ENCODE results near the gene GPR107.

The GPR107 gene

DNA sequence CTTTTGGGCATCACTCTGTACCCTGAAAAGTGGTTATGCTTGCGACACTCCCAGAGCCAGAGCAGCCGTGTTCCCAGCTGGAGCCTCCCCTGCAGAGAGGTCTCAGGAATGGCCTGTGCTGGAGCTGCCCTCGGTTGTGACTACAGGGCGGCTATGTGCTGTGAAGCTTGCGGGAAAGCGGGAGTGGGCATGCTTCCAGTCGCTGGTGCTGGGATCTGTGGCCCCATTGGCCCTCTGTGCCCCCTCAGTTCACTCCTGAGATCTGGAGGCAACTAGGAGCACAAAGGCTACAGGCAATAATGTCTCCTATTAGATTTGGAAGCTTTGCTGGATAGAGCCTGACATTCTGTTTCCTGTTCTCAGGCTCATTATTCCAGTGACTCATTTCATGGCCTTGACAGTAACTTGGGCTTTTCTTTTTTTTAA, 56.9 kb downstream of the GPR107 start:
- no peak for DNase-seq (ENCODE audit: low read depth)

DNA sequence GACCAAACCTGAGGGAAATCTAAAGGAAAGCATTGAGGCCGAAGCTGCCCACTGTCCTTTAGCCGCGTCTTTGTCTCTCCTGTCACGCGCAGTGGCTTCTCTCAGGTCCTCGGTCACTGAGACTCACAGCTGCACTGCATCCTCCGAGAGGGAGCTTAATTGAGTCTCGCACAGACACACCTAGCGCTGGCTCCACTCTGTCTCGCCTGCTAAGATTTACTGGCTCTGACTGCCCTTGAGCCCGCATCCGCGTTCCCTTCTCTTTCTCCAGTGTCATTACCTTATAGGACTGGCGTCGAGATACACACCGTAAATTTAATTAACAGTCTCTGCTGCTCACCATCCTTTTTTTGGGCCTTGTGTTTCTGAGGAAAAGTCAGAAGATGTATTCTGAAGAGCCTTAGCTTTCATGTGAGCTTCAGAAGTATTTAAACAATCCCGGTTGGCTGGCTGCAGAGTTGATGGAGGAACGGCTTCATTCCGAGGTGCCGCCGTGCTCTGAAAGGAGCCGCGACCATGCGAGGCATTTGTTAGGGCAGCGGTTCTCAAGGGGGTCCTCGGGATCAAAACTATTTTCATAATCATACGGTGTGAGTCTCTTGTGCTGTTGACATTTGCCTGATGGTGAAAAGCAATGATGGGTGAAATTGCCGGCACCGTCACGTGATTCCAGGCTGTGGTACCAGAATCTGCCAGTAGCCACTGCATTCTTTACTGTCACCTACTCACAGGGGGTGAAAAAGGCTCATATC, 58.3 kb downstream of the GPR107 start:
- no peak for DNase-seq (ENCODE audit: low read depth)

DNA sequence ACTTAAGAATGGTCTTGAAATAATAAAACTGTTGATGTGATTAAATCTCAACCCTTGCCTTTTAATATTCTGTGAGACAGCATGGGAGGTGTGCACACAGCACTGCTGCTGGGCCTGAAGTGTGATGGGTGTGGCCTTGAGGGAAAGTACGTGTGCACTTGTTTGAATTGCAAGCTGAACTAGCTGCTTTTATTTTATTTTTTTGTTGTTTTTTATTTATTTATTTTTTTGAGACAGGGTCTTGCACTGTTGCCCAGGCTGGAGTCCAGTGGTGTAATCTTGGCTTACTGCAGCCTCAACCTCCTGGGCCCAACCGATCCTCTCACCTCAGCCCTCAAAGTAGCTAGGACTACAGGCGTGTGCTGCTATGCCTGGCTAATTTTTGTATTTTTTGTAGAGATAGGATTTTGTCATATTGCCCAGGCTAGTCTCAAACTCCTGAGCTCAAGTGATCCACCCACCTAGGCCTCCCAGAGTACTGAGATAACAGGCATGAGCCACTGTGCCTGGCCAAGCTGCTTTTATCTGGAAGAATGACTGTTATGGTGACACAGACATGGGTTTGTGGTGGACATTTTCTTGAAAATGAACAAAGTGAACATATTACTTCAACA, 58.9 kb downstream of the GPR107 start:
- DNase-seq (ENCODE audit: low read depth), result no peak

DNA sequence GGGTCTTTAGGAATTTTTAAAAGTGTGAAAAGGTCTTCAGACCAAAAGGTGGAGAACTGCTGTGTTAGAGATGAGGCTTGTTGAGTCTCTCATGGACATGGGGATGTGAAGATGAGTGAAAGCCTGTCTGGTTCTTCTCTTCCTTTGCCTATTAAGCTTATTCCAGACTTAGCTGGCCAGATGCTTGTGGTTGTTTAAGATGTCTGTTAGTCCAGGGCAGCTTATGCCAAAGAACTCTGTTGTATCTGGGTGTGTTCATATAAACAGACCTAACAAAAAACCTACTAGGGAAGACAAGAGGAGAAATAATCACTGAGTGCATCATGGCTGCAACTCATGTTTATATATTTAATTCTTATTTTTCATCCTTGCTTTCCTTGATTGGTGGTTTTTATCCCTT, 61.0 kb downstream of the GPR107 start:
- DNase-seq (ENCODE audit: low read depth), result no peak

DNA sequence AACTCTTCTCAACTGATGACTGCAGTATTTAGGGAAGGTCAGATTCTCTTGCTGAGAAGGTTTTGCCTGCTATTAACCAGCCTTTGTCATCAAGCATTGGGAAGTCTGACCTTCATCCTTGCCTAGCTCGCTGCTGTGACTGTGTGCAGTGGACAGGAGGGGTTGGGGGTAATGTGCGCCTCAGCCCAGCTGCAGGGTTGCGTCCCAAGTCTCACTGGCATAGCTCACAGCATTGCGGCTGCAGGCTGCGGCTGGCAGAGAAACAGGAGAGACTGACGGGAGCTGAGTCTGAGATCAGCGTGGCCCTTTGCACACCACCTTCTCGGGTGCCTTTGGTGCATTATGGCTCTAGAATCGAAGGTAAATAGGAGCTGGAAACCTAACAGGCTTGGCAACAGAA, 62.6 kb downstream of the GPR107 start:
- no peak for DNase-seq (ENCODE audit: low read depth)

DNA sequence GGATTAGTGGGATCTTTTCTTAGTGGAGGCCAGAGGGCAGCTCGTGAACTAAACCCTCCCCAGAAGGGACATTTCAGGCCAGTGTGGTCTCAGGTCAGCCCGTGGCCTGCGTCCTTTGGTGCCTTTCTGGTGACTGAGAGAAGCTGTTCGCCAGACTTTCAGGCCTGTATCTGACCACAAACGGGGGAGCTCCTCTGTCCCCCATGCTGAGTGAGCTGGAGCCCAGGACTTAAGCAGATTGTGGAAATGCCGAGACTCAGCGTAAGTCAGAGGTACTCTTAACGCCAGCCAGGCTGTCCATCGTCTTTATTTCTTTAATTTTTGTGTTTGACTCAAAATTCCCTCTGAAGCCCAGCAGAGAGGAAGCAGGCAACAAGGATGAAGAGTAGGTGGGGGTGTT, 63.7 kb downstream of the GPR107 start:
- no peak for DNase-seq (ENCODE audit: low read depth)

DNA sequence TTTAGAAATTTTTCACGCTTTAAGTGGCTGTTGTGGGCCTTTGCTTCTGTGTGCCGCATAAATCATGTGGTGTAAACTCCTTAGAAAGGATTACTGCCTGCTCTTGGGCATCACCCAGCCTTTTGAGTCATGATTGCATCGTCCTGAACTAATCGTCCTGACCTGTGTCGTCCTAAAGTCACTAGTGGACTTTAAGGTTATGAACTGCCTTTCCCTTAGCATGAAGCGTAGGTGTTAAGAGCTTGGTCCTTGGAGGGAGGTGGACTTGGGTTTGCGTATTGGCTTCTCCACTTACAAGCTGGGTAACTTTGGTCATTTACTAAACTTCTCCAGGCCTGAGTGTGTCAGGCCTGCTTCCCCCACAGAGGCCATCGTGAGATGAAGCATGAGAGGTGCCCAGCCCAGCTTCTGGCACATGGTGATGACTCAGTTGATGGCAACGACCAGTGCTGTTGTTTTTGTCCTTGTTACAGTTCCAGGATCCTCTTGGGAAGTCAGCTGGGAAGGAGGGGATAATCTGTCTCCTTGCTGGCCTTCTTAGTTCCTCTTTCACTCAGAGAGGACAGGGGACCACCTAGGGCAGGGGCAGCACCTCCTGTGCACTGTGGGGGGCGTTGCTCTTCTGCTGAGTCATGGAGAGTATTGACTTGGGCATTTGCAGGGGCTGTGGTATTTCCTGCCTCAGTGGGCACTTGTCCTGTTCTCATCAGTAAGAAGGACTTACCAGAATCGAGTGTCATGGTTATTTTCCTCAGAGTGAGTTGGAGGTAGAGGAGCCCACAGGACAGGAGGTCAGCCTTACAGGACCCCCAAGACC, 64.3 kb downstream of the GPR107 start:
- no peak for DNase-seq (ENCODE audit: low read depth)

DNA sequence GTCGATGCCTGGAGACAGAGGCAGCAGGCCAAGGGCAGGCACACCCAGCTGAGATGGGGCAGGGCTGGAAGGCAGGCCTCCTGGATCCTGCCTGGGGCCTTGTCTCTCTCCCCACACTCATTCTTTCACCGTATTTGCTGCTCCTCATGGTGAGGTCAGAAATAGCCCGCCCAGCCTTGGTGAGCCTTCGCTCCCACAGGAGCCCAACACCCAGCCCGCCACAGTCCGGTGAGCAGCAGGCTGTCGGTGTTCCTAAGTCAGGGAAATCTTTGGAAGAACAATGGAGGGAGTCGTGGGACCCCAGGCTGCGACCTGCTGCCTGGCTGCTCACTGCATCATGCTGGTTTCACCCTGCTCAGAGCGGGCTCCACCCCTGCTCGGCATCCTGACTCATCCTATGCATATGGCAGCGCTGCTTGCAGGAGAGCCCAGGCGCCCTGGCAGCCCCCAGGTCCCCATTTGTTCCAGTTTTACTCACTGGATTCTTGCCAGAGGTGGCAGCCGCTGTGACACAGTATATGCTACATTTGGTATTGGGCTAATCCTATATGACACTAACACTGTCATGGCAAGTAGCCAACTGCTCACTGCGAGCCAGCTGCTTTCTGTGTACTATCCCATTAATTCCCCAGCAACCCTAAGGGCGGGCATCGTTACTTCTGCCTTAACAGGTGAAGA, 65.3 kb downstream of the GPR107 start:
- DNase-seq (ENCODE audit: low read depth), result no peak

DNA sequence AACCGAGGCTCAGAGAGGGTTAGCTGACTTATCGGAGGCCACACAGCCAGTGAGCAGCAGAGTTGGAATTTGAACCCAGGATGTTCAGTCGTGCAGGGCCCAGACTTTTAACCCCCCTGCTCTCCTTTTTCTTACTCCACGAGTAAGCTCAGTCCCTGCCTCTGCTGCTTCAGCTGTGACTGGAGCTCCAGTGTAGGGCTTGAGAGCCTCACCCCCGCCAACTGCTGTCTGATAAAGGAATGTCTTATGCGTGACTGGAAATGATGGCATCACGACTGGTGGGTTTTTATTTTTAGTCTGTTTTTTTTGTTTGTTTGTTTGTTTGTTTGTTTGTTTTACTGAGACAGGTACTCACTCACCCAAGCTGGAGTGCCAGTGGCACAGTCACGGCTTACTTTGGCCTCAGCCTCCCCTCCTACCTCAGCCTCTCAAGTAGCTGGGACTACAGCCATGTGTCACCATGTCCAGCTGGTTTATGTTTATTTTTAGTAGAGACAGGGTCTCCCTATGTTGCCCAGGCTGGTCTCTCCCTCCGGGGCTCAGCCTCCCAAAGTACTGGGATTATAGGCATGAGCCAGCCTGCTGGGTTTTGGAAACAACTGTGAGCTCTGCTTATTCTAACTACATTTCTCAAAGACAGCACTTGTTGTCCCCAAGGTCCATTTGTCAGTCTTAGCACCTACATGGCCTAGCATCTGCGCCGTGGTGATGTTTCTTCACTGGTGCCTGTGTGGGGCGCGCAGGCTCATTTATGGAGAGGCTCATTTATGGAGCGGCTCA, 66.0 kb downstream of the GPR107 start:
- no peak for DNase-seq (ENCODE audit: low read depth)

DNA sequence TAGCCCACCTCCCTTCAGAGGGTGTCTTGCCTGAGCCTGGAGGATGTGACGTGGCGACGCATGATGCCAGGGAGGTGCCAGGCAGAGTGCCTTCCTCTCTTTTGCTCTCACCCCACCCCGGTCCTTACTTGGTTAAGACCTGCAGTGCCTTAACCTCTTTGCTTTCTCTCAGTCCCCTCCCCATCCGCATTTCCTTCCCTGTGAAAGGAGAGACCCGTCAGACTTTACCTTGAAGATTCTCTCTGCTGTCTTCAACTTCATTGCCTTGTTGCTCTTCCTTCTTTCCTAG, 66.5 kb downstream of the GPR107 start:
- DNase-seq (ENCODE audit: low read depth), result no peak

DNA sequence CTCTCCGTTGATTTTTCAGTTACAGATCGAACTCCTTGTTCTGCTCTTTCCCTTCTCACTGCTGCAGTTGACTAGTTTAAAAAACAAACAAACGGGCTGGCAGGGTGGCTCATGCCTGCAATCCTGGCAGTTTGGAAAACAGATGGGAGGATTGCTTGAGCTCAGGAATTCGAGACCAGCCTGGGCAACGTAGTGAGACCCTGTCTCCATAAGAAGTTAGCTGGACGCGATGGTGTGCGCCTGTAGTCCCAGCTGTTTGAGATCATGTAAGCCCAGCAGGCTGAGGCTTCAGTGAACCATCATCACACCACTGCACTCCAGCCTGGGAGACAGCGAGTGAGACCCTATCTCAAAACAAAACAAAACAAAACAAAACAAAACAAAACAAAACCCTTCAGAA, 67.1 kb downstream of the GPR107 start:
- no peak for DNase-seq (ENCODE audit: low read depth)

DNA sequence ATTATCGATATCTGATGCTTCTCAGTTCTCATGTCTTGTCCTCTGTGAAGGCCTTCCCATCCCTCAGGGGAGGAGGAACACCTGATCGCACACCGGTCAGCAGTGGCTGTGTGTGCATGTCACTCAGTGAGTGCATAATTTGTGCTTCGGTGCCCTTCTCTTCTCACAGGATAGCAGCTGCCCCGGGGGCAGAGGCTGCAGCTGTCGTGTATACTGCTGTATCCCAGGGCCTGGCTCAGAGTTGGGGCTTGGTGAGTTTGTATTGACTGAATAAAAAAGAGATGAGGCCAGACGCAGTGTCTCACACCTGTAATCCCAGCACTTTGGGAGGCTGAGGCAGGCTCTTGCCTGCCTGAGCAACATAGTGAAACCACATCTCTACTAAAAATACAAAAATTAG, 68.8 kb downstream of the GPR107 start:
- DNase-seq (ENCODE audit: low read depth), result no peak

DNA sequence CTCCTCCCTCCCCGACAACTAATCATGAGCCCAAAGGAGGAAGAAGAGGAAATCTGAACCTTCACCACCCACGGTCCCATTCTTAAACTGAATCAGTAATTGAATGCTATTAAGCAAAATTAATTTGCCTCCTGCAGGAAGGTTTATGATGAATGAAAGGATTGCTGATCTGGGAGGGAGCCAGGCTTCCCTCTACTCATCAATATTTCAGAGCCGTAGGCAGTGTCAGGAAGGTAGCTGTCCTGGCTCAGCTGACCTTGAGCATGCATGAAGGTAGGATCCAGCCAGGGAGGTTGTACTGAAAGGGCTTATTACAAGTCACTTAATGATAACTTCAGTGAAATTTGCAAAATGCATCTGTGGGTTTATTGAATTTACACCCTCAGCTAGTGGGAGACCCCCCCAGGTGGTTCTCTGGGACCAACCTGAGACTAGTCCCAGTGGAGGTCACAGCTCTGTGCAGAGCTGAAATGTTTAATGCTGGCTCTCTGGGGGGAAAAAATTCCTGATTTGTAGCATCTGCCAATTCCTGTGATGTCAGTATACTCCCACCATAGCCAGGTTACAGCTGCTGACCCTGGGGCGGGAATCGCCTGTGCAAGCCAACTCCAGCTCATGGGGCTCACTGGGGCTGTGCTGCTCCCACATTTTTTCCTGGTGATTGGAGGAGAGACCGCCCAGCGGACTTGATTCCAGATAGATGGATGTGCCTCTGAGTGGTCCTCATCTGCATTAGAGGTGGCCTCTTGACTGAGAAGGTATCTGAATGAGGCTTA, 70.6 kb downstream of the GPR107 start:
- DNase-seq (ENCODE audit: low read depth), result no peak

DNA sequence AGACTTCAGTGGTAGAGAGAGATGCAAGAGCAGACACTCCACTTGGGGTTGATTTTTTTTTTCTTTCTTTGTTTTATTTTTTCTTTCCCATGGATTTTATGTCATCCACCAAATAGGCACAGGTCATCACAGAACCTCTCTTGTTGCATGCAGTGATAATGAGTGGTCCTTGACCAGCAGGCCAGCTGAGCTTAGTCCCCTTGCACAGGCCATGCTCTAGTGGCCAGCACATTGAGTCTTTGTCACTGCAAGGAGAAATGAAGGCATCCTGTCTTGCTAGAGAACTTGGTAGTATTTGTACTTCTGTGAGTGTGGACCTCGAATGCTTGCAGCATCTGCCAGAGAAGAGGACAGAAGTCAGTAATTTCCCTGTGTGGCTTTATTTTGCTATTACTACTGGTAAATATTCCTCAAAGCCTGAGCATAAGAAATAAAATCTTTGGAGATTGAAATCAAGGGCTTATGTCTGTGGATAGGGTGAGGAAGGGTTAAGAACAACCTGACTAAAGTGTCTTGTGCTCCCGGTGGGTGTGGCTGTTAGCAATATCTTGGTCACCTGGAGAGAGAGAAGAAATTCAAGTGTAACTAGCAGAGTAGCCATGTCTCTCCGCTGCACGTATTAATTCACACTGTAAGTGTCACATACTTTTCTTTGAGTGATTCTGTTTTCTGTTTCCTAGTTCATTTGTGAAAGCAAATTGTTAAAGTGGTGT, 73.2 kb downstream of the GPR107 start:
- no peak for DNase-seq (ENCODE audit: low read depth)

DNA sequence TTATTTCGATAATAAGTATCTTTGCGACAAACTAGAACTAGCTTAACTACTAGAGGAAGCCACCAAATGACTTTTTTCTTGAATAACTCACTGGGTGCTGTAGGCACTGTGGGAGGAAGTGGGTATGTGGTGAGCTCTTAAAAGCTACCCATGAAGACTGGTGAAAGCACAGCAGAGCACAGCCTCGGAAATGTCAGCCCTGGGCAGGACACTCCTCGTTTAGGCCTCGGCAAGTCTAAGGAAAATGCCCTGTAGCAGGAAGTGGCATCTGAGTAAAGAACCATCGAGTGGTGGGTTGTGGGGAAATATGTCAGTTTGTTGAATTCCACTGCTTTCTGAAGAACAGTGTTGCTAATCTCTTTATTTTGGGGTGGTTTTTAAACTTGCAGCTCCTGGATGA, 74.5 kb downstream of the GPR107 start:
- no peak for DNase-seq (ENCODE audit: low read depth)

DNA sequence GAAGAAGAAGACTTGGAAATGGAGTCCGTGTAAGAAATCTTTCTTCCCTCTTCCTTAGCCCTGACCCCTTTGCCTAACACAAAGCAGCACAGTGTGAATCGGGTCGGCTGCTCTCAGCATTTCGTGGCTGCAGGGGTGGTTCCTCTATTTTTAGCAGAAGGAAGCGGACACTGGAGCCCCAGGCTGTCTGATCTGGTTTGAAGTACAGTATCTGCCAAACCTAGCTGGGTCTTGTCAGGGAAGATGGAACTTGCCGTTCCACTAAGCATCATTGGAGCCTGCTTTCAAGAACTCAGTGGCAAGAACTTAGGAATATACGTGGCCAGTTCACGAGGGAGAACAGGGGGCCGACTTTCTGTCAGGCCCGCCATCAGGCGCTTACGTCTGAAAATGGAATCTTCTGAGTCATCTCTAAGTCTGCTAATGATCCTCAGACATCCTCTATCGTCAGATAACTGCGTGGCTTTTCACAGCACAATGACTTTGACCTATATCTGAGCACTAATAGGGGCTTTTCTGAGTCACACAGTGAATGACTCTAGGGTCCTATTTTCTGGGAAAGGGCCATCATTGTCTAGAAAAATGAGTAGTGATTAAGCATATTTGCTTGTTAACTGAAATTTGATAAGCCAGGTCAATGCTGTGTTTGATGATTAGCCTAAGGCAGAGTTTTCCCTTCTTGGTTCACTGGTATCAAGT, 75.2 kb downstream of the GPR107 start:
- DNase-seq (ENCODE audit: low read depth), result peak; percentile 90

DNA sequence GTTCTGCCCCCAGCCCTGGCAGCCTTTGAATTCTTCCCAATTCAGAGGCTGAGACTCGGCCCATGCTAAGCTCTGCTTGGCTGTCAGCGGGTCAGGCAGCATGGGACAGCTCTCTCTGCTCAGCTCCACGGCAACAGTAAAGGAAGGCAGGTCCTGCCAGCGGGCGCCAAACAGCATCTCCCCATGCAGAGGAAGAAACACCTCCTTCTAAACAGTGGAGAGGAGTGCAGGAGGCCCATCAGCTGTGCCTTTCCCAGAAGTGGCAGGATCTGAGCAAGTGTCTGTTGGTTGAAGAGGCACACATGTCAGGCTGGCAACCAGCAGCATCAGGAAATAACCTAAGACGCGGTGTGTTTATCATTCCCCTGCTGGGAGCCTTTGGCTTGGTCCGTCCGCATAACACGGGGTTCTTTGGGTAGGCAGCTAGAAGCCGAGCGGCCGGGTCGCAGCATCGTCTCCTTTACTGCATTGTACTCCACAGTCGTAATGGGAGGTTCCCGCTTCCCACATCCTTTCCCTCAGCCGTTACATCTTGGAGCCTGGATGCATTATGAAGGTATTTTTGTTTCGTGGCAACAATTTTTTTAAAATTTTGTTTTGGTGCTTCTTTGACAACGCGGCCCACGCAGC, 75.8 kb downstream of the GPR107 start:
- no peak for DNase-seq (ENCODE audit: low read depth)

DNA sequence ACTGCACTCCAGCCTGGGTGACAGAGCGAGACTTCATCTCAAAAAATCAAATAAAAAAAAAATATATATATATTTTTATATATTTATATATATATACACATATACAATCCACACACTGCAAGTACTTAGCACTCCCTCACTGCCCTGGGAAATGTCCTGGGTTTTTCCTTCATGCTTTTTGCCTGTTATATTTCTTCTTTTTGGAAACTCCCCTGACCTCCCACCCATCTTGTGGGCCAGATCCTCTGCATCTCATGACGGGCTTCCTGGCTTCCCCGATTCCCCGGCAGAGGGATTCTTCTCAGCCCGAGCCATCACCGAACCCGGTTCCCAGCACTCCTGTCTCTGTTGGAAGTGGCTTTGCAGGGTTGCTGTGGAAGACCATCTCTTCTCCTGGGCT, 79.0 kb downstream of the GPR107 start:
- no peak for DNase-seq (ENCODE audit: low read depth)

DNA sequence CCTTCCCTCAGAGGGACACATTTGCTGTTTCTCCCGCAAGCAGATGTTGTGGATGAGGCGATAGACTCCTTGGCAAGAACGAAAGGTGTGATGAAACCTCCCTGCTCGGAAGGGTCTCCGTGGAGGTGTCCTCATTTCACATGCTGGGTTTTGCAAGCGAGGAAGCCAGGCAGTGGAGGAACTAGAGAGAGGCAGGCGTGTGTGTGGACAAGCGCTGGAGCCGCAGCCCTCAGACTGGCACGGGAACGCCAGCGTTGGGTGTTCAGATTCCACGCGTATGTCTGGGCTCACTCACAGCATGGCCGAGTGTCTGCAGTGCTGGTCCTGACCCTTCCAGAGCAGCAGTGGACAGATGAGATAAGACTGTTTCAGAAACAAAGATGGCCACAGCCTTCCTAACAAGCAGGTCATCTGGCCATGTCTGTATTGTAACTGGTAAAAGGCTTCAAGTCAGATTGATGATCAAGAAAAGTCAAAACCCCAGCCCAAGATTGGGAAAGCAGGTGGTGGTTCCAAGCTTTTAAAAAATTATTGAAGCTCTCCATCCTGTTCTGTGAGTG, 83.5 kb downstream of the GPR107 start:
- no peak for DNase-seq (ENCODE audit: low read depth)
